DND-41 (cell line): Measurements from ENCODE around the gene CLEC4F.

Experiments
- CTCF ChIP-seq: IDR thresholded peaks from 2 replicates; pipeline ENCODE4 v1.5.1; 2012; ENCODE audit warnings: borderline replicate concordance, low read length, moderate library complexity, mild to moderate bottlenecking; ENCODE audit not compliant: poor library complexity, severe bottlenecking; ENCODE audit errors: extremely low read depth
- EZH2 ChIP-seq: IDR thresholded peaks from 3 replicates; pipeline ENCODE4 v1.6.1; 2012; ENCODE audit warnings: borderline replicate concordance, low read depth, mild to moderate bottlenecking, moderate library complexity, low read length, inconsistent platforms; ENCODE audit not compliant: severe bottlenecking

GRCh38 chr2:70855667-70856066 lies 35.3 kb upstream of the CLEC4F start:
- TF ChIP-seq CTCF (no peak), EZH2 (no peak)
